ENCODE results near the gene DOC2B.

DOC2B gene

DNA sequence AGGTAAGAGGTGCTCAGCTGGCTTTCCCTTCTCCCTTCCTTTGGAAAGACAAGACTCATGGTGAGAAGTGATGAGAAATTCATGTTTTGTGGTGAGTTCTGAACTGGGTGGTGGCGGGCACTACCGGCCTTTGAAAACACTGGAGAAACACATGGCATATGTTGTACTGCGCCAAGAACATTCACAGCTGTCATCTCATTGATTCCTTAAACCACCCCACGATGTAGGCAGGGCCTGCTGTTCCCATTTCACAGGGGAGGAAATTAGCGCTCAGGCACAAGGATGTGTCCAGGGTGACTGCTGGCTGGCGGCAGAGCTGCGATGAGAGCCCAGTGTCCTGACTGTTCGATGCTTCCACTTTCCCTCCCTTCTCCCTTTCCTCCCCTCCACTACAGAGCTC, 1.6 kb upstream of the DOC2B start:
- no peak overlapping the region for H3K4me3 ChIP-seq (ENCODE audit: low read depth, low read length)
- no peak for DNase-seq (ENCODE audit: low read depth)
- TF ChIP-seq, protein P1, sequence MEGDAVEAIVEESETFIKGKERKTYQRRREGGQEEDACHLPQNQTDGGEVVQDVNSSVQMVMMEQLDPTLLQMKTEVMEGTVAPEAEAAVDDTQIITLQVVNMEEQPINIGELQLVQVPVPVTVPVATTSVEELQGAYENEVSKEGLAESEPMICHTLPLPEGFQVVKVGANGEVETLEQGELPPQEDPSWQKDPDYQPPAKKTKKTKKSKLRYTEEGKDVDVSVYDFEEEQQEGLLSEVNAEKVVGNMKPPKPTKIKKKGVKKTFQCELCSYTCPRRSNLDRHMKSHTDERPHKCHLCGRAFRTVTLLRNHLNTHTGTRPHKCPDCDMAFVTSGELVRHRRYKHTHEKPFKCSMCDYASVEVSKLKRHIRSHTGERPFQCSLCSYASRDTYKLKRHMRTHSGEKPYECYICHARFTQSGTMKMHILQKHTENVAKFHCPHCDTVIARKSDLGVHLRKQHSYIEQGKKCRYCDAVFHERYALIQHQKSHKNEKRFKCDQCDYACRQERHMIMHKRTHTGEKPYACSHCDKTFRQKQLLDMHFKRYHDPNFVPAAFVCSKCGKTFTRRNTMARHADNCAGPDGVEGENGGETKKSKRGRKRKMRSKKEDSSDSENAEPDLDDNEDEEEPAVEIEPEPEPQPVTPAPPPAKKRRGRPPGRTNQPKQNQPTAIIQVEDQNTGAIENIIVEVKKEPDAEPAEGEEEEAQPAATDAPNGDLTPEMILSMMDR (IDR thresholded peaks at IDR 0.05; ENCODE audit: insufficient read depth, low read depth, low read length, missing control alignments): no peak

DNA sequence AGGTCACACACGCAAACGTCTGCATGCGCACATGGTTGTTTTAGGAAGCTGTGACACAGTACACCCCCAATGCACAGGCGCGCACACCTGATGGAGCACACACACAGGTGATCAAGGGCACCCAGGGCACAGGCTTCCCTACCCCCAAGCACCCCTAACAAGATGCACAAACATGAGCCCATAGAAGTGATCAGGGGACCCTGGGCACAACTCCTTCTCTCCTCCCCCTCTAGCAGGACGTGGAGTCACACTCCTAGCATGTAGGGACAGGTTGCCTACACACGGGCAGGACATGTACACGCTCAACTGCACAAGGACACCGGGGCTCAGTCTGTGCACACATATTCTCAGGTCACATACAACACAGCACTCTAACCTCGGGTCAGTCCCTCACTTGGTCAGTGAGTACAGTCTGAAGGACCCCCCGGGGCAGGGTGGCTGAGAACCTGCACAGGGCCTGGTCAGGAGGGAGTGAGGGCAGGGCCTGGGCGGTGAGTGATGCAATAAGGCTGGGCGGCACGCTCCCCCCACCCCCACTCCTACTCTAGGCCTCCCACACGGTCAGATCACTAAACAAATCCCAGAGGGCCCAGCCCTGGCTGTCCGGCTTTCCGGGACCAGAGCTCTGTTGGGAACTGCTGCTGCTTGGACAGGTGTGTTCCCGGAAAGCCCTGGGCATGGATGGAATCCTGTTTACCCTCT, 751 bp upstream of the DOC2B start:
- DNase-seq (ENCODE audit: low read depth): no peak
- TF ChIP-seq, protein P1 (IDR thresholded peaks at IDR 0.05; ENCODE audit: insufficient read depth, low read depth, low read length, missing control alignments): no peak
- H3K4me3 ChIP-seq (ENCODE audit: low read depth, low read length): no peak overlapping the region

DNA sequence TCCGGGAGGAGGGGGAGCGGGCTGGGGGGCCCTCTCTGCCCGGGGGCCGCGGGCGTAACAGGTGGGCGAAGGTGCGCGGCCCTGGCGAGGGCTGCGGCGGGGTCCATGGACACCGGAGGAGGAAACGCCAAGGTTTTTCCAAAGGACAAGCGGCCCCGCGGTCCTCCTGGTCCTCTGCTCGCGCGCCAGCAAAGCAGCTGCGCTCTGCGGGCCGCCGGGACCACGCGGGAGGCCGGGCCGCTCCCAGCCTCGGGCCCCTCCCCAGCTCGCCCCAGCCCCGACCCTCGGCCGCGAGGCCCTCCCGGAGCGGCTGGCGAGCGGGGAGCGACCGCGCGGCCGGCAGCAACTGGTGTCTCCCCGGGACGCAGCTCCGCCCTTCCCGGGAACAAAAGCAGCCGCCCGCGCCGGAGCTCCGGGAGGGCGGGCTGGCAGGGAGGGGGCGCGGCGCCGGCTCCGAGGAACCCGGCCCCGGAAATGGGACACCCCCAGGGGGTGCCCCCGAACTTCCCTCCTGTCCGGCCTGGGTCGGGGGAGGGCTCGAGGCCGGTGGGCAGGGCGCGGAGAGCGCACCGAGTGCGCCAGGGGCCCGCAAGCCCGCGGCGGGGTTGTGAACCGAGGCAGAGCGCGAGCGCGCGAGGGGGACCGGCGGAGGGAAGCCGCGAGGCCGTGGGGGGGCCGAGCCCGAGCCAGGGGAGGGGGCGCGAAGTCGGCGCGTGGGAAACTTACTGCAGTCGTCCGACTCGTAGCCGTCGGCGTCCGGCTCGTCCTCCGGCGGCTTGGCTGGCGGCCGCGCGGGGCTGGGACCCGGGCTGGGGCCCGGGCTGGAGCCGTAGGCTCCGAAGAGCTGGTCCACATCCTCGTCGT, 837 bp downstream of the DOC2B start:
- TF ChIP-seq, protein P1 (IDR thresholded peaks at IDR 0.05; ENCODE audit: insufficient read depth, low read depth, low read length, missing control alignments): no peak
- no peak overlapping the region for H3K4me3 ChIP-seq (ENCODE audit: low read depth, low read length)
- DNase-seq (ENCODE audit: low read depth): no peak

DNA sequence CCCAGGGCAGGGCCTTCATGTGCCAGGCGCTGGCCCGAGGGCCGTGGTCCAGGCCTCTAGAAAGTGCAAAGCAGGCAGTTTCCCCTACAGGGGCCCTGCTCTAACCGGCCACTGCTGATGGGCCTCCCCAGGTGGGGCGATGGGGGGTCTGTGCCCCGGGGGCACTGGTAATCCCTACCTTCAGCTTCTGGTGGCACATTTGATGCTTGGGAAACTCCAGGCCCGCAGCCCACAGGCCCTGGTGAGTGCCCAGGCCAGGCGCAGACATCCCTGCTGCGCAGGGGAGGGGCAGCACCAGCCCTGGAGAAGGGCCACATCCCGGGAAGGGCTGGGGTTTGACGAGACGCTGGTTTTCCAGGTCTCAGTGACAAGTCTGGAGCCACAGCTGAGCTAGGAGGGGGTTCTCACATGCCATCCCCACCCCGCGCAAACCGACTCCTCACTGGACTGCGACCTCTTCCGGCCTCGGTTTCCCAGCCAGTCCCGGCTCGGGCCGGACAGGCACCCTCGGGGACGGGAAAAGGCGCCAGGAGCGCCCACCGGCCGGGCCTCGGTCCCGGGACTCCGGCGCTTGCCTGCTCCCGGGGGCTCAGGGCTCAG, 1.6 kb downstream of the DOC2B start:
- TF ChIP-seq, protein P1 (IDR thresholded peaks at IDR 0.05; ENCODE audit: insufficient read depth, low read depth, low read length, missing control alignments): no peak
- DNase-seq (ENCODE audit: low read depth): no peak
- no peak overlapping the region for H3K4me3 ChIP-seq (ENCODE audit: low read depth, low read length)

DNA sequence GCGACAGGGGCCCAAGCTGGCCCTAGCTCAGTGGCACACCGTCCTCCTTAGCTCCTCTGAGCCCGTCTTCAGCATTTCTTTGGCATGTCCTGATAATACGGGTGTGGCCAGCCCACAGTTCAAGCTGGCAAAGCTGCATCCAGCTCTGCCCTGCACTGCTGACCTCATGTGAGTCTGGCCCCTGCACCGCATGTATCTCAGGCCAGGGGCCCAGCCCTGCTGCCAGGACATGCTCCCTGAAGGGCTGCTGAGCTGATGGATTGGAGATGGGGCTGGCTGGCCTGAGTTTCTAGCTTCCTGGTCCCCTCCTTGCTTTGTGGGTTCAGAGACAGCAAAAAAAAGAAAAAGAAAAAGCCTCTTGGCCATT, 2.4 kb downstream of the DOC2B start:
- DNase-seq (ENCODE audit: low read depth): no peak

DNA sequence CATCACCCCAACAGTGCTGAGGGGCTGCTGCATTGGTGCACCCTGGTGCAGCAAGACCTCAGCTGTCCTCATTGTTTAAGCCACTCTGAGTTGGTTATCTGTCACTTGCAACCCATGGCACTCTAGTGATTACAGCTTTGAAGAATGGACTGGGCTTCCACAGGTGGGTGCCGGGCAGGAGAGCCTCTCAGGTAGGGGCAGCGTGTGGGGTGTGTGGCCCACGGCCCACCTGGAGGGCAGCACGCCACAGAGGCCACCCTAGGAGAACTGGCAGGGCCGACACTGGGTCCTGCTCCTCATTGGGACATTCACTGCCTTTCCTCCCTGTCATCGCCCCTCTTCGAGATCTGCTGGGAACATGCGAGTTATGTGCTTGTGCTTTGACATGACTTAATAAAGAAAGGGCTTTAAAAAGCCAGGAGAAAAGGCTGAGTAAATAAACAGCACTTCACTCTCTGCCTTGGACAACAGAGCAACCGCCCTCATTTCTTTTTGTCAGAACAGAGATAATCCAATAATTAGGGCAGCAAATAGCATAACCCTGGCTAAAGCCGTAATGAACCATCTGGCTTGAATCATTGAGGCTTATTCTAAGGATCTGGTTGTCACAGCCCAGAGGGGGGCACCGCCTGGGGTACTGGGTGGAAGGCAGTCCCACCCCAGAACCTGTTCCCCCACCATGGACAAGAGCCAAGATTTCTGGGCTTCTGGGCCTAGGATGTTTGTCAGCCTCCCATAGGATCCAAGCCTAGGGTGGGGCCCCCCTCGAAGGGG, 3.0 kb downstream of the DOC2B start:
- TF ChIP-seq, protein P1 (IDR thresholded peaks at IDR 0.05; ENCODE audit: insufficient read depth, low read depth, low read length, missing control alignments): no peak
- no peak for DNase-seq (ENCODE audit: low read depth)
- H3K4me3 ChIP-seq (ENCODE audit: low read depth, low read length): no peak overlapping the region

More for the DNA sequence above, 2.4 kb downstream of the DOC2B start:
- H3K4me3 ChIP-seq (ENCODE audit: low read depth, low read length): no peak overlapping the region
- TF ChIP-seq, protein P1 (IDR thresholded peaks at IDR 0.05; ENCODE audit: insufficient read depth, low read depth, low read length, missing control alignments): no peak

All from GM12865 (cell line).